Measurements from ENCODE around the gene SOD3. TPM values are rescaled to one million over a fixed set of nuclear protein-coding genes. Genes with fewer than 3 reads are reported as not detected.

The SOD3 gene
- total and polyA plus RNA-seq, 2 of the 13 experiments (the other 11 are each of a cell fraction or from before 2014, with no cell fraction given), result 0.04 TPM; not detected in 1

GRCh38 chr4:24800325-24800895 is 5.0 kb downstream of the SOD3 start:
- Histone ChIP-seq H3K9me3 (ENCODE audit: low read length) (no peaks in the 10 kb centered on the region), H4K20me1 (ENCODE audit: insufficient read depth, low read length) (no peaks in the 10 kb centered on the region), H3K9ac (ENCODE audit: insufficient read depth, low read depth, low read length) (no peak overlapping the region), H3K27ac (ENCODE audit: extremely low read length, insufficient read depth, low read length) (no peak overlapping the region), H2AFZ (ENCODE audit: low read length) (no peak overlapping the region), H3K4me3 (replicated peaks in 1 of 3; ENCODE audit: insufficient read depth in 1 of 3, low read depth in 2 of 3, low read length in 3 of 3) (no peak overlapping the region), H3K4me1 (ENCODE audit: insufficient read depth, low read length) (peaks cover 4% of the 10 kb centered on the region; the same call in 1 of the 2 replicates), H3K4me2 (ENCODE audit: low read depth, low read length) (no peak overlapping the region), H3K27me3 (ENCODE audit: control insufficient read depth in 1 of 2, insufficient read depth in 2 of 2, low read length in 2 of 2) (peaks cover 1 to 25% of the 10 kb centered on the region in 2 experiments; a peak in 3 of 5 replicates), H3K79me2 (ENCODE audit: insufficient read depth, low read length) (no peaks in the 10 kb centered on the region), H3K36me3 (replicated peaks in 1 of 2; ENCODE audit: control insufficient read depth in 1 of 2, insufficient read depth in 2 of 2, low read length in 2 of 2) (no peaks in the 10 kb centered on the region)
- WGBS (ENCODE audit: low lambda C conversion rate), result 44% methylated on average over 25 of the region's 25 CpGs
- no TSS peak for BruUV-seq (replicated peaks)
- CTCF ChIA-PET (ENCODE audit: low intra/inter-chr PET ratio, low total read pairs), result no interaction called here
- FAIRE-seq, result no peak
- POLR2A ChIA-PET, result no interaction called here
- TF ChIP-seq GPBP1L1 (CRISPR knock-in tag; IDR thresholded peaks at IDR 0.05), result no peak
- no peak for TF ChIP-seq ZMAT3 (CRISPR knock-in tag; conservative IDR thresholded peaks at IDR 0.05)
- TF ChIP-seq HOXA7 (CRISPR knock-in tag; IDR thresholded peaks at IDR 0.05), result no peak
- no peak for TF ChIP-seq ETV6 (CRISPR knock-in tag; conservative IDR thresholded peaks at IDR 0.05)
- no peak for TF ChIP-seq TFDP1 (CRISPR knock-in tag; IDR thresholded peaks at IDR 0.05; ENCODE audit: borderline replicate concordance)
- TF ChIP-seq CCDC6 (CRISPR knock-in tag; IDR thresholded peaks at IDR 0.05), result no peak
- TF ChIP-seq MTERF4 (CRISPR knock-in tag; IDR thresholded peaks at IDR 0.05), result no peak
- no peak for TF ChIP-seq NR2F6 (IDR thresholded peaks at IDR 0.05)
- TF ChIP-seq NR2F6 (CRISPR knock-in tag; IDR thresholded peaks at IDR 0.05), result no peak
- no peak for TF ChIP-seq DRAP1 (CRISPR knock-in tag; IDR thresholded peaks at IDR 0.05)
- intact Hi-C loops (cut with micrococcal nuclease; ENCODE audit: unreplicated experiment) (no loop called here), in situ Hi-C loops (cut with HindIII; ENCODE audit: extremely low pct_ligation_motif_present, low pct_unique_long_range_greater_than_20kb) (no loop called here)
- no peak for DNase-seq (ENCODE audit: low spot score)
- ATAC-seq, result no peak
